NT2/D1 (cell line): Measurements from ENCODE around the gene CHN1.

Experiments used
- YY1 ChIP-seq: IDR thresholded peaks from 2 replicates; pipeline ENCODE4 v1.6.1; 2011; ENCODE audit not compliant: insufficient read length, insufficient read depth
- ZNF274 ChIP-seq: IDR thresholded peaks from 2 replicates; pipeline ENCODE4 v1.6.1; 2011; ENCODE audit warnings: mild to moderate bottlenecking, low read depth, low read length

GRCh38 chr2:174979996-174980395 is 25.2 kb downstream of the CHN1 start:
- no peak for TF ChIP-seq ZNF274
- no peak for TF ChIP-seq YY1
